ENCODE data around the gene OOSP4B.
"Not testable (repeated sequence)": the region's sequence is repeated elsewhere in the genome, so short reads cannot be mapped to it uniquely, and the experiment has no call there.

Gene OOSP4B

GRCh38 chr11:60064111-60064510 lies 47.1 kb downstream of the OOSP4B start:
- no peak for DNase-seq

- DNase-seq = no peak
Measured at GRCh38 chr11:60065801-60066200, 48.8 kb downstream of the OOSP4B start.

- DNase-seq = no peak
Measured at GRCh38 chr11:60069450-60069849, 52.5 kb downstream of the OOSP4B start.

GRCh38 chr11:60071644-60072043 lies 54.7 kb downstream of the OOSP4B start:
- not testable (repeated sequence) for DNase-seq

GRCh38 chr11:60077216-60077817 lies 60.3 kb downstream of the OOSP4B start:
- no peak for DNase-seq

- DNase-seq = no peak
Measured at GRCh38 chr11:60077981-60078380, 61.0 kb downstream of the OOSP4B start.

GRCh38 chr11:60078745-60079144 lies 61.8 kb downstream of the OOSP4B start:
- DNase-seq = no peak

GRCh38 chr11:60080535-60080934 lies 63.6 kb downstream of the OOSP4B start:
- DNase-seq = no peak

Measured in T1000 (cell line).